ENCODE measurements around the gene NEU4. TPM values are rescaled to one million over a fixed set of nuclear protein-coding genes. Genes with fewer than 3 reads are reported as not detected.
"Not testable (repeated sequence)": the region's sequence is repeated elsewhere in the genome, so short reads cannot be mapped to it uniquely, and the experiment has no call there.

The NEU4 gene
- polyA plus RNA-seq, 6 donors from 2014 or later: 0.55 to 1.7 TPM; not detected in 4

GRCh38 chr2:241798081-241798630 lies 10.8 kb upstream of the NEU4 start:
- Mint-ChIP-seq H3K4me1 (peaks cover 0 to 4% (median 2%) of the 10 kb centered on the region in 3 donors), H3K27me3 (peaks cover 3 to 24% (median 5%) of the 10 kb centered on the region in 3 donors), H3K27ac (peak overlapping the region in 1 of 6 donors; percentile 45), H3K9me3 (no peaks in the 10 kb centered on the region), H3K36me3 (no peaks in the 10 kb centered on the region), H3K4me3 (peak overlapping the region in 1 of 8 donors; percentile 29)
- ATAC-seq (ENCODE audit: low read depth in 2 of 2) (no peak), DNase-seq (no peak)

- ATAC-seq (ENCODE audit: low read depth in 2 of 2) (no peak), DNase-seq (no peak)
- Mint-ChIP-seq H3K4me1 (peaks cover 0 to 6% (median 4%) of the 10 kb centered on the region in 3 donors), H3K9me3 (no peaks in the 10 kb centered on the region), H3K36me3 (no peaks in the 10 kb centered on the region), H3K4me3 (no peak overlapping the region), H3K27ac (no peak overlapping the region), H3K27me3 (peaks cover 0 to 23% (median 8%) of the 10 kb centered on the region in 3 donors)
These were observed 10.1 kb upstream of the NEU4 start for GRCh38 chr2:241798631-241799521.

DNA sequence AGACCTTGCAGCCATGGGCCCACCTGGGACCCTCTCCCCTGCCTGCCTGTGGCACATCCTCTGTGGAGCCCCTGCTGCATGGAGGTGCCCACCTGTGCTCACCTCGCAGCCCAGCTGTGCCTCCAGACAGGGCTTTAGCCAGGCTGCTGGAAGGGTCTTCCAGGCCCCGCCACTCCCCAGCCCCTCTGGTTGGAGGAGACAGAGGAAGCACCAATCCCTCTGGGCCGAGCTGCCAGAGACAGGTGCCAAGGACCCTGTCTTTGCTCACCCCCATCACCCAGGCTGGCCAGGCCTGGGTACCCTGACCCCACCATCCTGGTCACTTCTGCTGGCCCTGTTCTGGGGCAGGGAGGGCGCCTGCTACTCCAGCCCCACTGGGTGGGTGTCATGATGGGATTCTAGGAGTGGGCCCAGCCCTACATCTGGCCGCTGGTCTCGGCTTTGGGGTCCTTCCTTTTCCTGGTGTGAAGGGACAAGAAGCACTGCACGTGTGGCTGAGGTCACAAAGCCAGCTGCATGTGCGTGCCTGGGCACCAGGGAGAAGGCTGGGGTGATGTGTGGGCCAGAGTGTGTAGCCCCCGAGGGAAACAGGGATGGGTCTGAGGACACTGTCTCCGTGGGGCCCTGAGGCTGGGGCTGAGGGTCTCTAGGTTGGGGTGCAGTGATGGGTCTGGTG lies 9.3 kb upstream of the NEU4 start:
- ATAC-seq (ENCODE audit: low read depth in 2 of 2) (no peak), DNase-seq (no peak)
- Mint-ChIP-seq H3K36me3 (no peaks in the 10 kb centered on the region), H3K4me1 (peaks cover 1 to 7% (median 4%) of the 10 kb centered on the region in 3 donors), H3K4me3 (no peak overlapping the region), H3K27me3 (peaks cover 0 to 26% (median 8%) of the 10 kb centered on the region in 3 donors), H3K27ac (no peak overlapping the region), H3K9me3 (no peaks in the 10 kb centered on the region)

DNA sequence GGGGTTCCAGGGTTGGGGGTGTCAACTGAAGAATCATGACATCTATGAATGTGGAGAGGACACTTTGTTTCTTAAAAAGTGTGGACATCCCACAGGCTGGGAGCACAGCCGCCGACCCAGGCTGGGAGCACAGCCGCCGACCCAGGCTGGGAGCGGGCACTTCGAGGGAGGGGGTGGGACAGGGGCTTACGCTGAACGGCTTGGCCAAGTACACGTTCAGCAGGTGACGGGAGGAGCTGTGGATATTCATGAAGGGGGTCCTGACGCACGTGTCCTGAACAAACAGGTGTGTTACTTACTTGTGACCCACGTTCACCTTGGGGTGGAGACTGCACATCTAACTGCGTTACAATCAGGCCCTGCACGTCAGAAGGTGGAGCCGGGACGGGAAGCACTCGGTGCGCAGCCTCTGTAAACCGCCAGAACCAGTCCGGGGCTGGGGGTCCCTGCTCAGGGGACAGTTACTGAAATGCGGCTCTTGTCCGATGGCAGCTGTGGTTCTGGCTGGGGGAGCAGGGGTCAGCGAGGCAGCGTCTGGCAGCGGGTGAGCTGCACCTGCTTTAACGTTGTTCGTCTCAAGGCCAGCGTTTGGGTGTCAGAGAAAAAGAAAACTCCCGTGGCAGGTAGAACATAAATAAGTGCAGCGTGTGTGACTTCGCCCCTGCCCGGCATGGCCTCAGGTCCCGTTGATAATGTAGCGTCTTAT lies 8.6 kb upstream of the NEU4 start:
- H3K4me1 Mint-ChIP-seq: peaks cover 4 to 10% (median 4%) of the 10 kb centered on the region in 3 donors
- not testable (repeated sequence) for DNase-seq; H3K9me3 Mint-ChIP-seq; ATAC-seq (ENCODE audit: low read depth in 2 of 2); H3K4me3 Mint-ChIP-seq; H3K27ac Mint-ChIP-seq; H3K36me3 Mint-ChIP-seq
- H3K27me3 Mint-ChIP-seq: peaks cover 0 to 29% (median 8%) of the 10 kb centered on the region in 3 donors

GRCh38 chr2:241801611-241802420 lies 7.2 kb upstream of the NEU4 start:
- peaks cover 0 to 29% (median 8%) of the 10 kb centered on the region in 3 donors for H3K27me3 Mint-ChIP-seq
- ATAC-seq (ENCODE audit: low read depth in 2 of 2) (no peak), DNase-seq (no peak)
- H3K4me3 Mint-ChIP-seq: peak overlapping the region in 1 of 8 donors; percentile 15
- H3K9me3 Mint-ChIP-seq: no peaks in the 10 kb centered on the region
- H3K4me1 Mint-ChIP-seq: peaks cover 4 to 10% (median 4%) of the 10 kb centered on the region in 3 donors
- H3K36me3 Mint-ChIP-seq: no peaks in the 10 kb centered on the region
- H3K27ac Mint-ChIP-seq: no peak overlapping the region

DNA sequence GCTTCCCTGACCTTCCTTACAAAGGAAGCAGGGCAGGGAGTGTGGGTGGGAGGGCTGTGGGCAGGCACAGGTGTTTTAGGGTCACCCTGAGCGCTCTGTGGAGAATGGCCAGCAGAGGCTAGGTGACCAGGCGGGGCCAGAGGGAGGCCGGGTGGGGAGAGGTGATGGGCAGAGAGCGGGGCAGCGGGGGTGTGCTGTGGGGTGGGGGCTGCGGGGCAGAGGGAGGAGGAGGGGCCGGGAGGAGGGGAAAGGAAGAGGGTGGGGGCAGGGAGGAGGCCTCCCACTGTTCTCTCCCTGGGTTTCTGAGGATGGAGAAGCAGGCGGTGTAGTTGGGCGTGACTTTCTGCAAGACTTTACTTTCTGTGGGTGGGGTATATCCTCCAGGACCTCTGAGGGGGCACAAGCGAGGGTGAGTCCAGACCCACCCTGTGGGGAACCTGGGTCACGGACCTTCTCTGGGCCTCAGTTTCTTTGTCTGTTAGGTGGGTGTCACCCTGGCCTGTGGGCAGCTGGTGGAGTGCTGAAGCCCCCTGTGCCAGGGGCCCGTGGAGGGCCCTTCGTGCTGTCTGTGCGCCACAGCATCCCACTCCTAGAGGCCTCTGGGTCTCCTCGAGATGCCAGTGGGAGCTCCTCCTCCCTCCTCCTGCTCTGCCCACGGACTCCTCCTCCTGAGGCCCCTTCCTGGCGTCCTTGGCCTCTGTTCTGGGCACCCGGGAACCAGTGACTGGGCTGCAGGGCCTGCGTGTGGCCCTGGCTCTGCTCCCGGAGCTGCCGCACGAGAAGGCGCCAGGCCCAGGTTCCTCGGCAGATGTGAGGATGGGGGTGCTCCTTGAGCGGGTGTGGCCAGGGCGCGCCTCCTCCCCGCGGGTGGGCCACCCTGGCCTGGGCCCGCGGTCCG lies 6.3 kb upstream of the NEU4 start:
- ATAC-seq (ENCODE audit: low read depth in 2 of 2): no peak
- peak overlapping the region in 2 of 8 donors; percentile 1 to 52 for H3K4me3 Mint-ChIP-seq

GRCh38 chr2:241803387-241804325 lies 5.3 kb upstream of the NEU4 start:
- H3K36me3 Mint-ChIP-seq: no peaks in the 10 kb centered on the region
- no peaks in the 10 kb centered on the region for H3K9me3 Mint-ChIP-seq
- H3K4me1 Mint-ChIP-seq: peaks cover 4 to 10% (median 4%) of the 10 kb centered on the region in 3 donors
- peak; percentile 60 to 68 for ATAC-seq (ENCODE audit: low read depth in 2 of 2)
- DNase-seq: peak; percentile 25
- peak overlapping the region in 1 of 6 donors; percentile 84 for H3K27ac Mint-ChIP-seq
- peak overlapping the region; percentile 1 to 87 (median 66) for H3K4me3 Mint-ChIP-seq
- peaks cover 6 to 28% (median 8%) of the 10 kb centered on the region in 3 donors for H3K27me3 Mint-ChIP-seq

More for the DNA sequence above, 6.3 kb upstream of the NEU4 start:
- no peak for DNase-seq
- H3K27me3 Mint-ChIP-seq: peaks cover 0 to 28% (median 8%) of the 10 kb centered on the region in 3 donors
- H3K36me3 Mint-ChIP-seq: no peaks in the 10 kb centered on the region
- H3K27ac Mint-ChIP-seq: no peak overlapping the region
- H3K4me1 Mint-ChIP-seq: peaks cover 4 to 10% (median 4%) of the 10 kb centered on the region in 3 donors
- no peaks in the 10 kb centered on the region for H3K9me3 Mint-ChIP-seq

- no peaks in the 10 kb centered on the region for H3K36me3 Mint-ChIP-seq
- peak overlapping the region in 1 of 6 donors; percentile 28 for H3K27ac Mint-ChIP-seq
- DNase-seq (peak; percentile 19), ATAC-seq (ENCODE audit: low read depth in 2 of 2) (peak; percentile 33 to 55)
- H3K27me3 Mint-ChIP-seq: peaks cover 8 to 37% (median 12%) of the 10 kb centered on the region in 3 donors
- peaks cover 4 to 10% (median 4%) of the 10 kb centered on the region in 3 donors for H3K4me1 Mint-ChIP-seq
- peak overlapping the region in 7 of 8 donors; percentile 47 to 77 (median 61) for H3K4me3 Mint-ChIP-seq
- H3K9me3 Mint-ChIP-seq: peaks cover 0 to 2% (median 0%) of the 10 kb centered on the region in 7 donors
These were observed 4.4 kb upstream of the NEU4 start for GRCh38 chr2:241804326-241805229.

DNA sequence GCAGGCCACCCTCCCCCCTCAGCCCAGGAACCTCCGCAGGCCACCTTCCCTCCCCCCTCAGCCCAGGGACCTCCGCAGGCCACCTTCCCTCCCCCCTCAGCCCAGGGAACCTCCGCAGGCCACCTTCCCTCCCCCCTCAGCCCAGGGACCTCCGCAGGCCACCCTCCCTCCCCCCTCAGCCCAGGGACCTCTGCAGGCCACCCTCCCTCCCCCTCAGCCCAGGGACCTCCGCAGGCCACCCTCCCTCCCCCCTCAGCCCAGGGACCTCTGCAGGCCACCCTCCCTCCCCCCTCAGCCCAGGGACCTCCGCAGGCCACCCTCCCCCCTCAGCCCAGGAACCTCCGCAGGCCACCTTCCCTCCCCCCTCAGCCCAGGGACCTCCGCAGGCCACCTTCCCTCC lies 2.8 kb upstream of the NEU4 start:
- not testable (repeated sequence) for DNase-seq; H3K9me3 Mint-ChIP-seq; H3K36me3 Mint-ChIP-seq; H3K27ac Mint-ChIP-seq; H3K4me3 Mint-ChIP-seq; ATAC-seq (ENCODE audit: low read depth in 2 of 2)
- Mint-ChIP-seq H3K4me1 (peaks cover 4 to 10% (median 4%) of the 10 kb centered on the region in 3 donors), H3K27me3 (peaks cover 8 to 36% (median 12%) of the 10 kb centered on the region in 3 donors)
